NCI-H146 (cell line): ENCODE data around the gene REEP2.
"Not testable (repeated sequence)": the region's sequence is repeated elsewhere in the genome, so short reads cannot be mapped to it uniquely, and the experiment has no call there.

ENCODE experiments used
- DNase-seq: peaks from one replicate; lab custom pipeline; 2025; lab: John Stamatoyannopoulos, UW

REEP2 gene

GRCh38 chr5:138438724-138439476 is at the start of gene REEP2:
Gene REEP2 (plus strand): TSS chr5:138439057. CDS start chr5:138439209, 152 bp downstream.
- peak; percentile 57 for DNase-seq

- DNase-seq: no peak
Observed at GRCh38 chr5:138389332-138389731, 49.5 kb upstream of the REEP2 start.

GRCh38 chr5:138389911-138390310 is 48.9 kb upstream of the REEP2 start:
- not testable (repeated sequence) for DNase-seq

GRCh38 chr5:138391859-138392386 is 46.9 kb upstream of the REEP2 start:
- no peak for DNase-seq

- DNase-seq: no peak
Observed at GRCh38 chr5:138402640-138403039, 36.2 kb upstream of the REEP2 start.

GRCh38 chr5:138408023-138408422 is 30.8 kb upstream of the REEP2 start:
- peak; percentile 73 for DNase-seq

GRCh38 chr5:138410996-138411640 is 27.7 kb upstream of the REEP2 start:
- DNase-seq: not testable (repeated sequence)

- no peak for DNase-seq
Observed at GRCh38 chr5:138418444-138418843, 20.4 kb upstream of the REEP2 start.

- DNase-seq: no peak
Observed at GRCh38 chr5:138425079-138425478, 13.8 kb upstream of the REEP2 start.

- no peak for DNase-seq
Observed at GRCh38 chr5:138435943-138436342, 2.9 kb upstream of the REEP2 start.

GRCh38 chr5:138438003-138438723 is 694 bp upstream of the REEP2 start:
- peak; percentile 9 for DNase-seq

GRCh38 chr5:138439477-138440158 is 761 bp downstream of the REEP2 start:
- peak; percentile 23 for DNase-seq

GRCh38 chr5:138440159-138441073 is 1.6 kb downstream of the REEP2 start:
- DNase-seq: no peak

GRCh38 chr5:138441221-138441620 is 2.4 kb downstream of the REEP2 start:
- no peak for DNase-seq

GRCh38 chr5:138444078-138444773 is 5.4 kb downstream of the REEP2 start:
- DNase-seq: no peak

GRCh38 chr5:138444774-138445546 is 6.1 kb downstream of the REEP2 start:
- DNase-seq: no peak

GRCh38 chr5:138445547-138446271 is 6.9 kb downstream of the REEP2 start:
- DNase-seq: no peak

GRCh38 chr5:138448070-138448469 is 9.2 kb downstream of the REEP2 start:
- no peak for DNase-seq
